Measurements from ENCODE around the gene UBE2D1.

DNA sequence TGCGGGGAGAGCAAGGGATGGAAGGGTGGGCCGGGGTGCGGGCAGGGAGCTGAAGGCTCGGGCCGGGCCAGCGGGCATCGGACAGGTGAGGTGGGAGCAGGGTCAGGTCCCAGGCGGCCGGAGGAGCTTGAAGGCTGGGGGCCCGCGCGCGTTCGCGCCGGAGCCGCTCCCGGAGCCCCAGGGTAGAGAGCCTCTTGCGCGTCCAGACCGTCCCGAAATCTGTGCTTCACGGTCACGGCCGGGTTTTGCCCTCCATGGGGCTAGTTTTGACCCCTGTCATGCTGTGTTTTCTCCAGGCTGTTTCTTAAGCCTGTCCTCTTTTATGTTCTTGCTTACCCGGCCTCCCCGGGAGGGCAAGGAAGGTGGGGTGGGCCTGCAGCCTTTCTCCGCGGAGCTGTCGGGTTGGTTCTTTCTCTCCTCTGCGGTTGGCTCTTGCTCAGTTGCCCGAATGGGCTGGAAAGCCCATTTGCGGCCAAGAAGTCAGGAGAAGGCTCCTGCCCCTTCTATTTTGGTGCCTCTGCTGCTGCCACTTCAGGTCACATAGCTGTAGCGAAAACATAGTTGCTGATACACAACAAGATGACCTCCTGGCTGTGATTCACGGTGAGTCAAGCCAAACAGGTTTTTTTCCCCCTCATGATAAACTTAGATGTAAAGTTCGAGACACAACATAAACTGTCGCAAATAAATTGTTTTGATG is 650 bp downstream of the UBE2D1 start:
- TF ChIP-seq POLR2A (IDR thresholded peaks at IDR 0.05; ENCODE audit: low read depth, low read length) (no peak), POLR2AphosphoS5 (IDR thresholded peaks at IDR 0.05; ENCODE audit: low read depth, low read length) (no peak)

All from GM12892 (cell line).